ENCODE results near the gene N4BP2. TPM values are rescaled to one million over a fixed set of nuclear protein-coding genes. Genes with fewer than 3 reads are reported as not detected.
"Not testable (repeated sequence)": the region's sequence is repeated elsewhere in the genome, so short reads cannot be mapped to it uniquely, and the experiment has no call there.

Gene N4BP2
- total RNA-seq, 1 donor from 2014 or later: 9.8 TPM

DNA sequence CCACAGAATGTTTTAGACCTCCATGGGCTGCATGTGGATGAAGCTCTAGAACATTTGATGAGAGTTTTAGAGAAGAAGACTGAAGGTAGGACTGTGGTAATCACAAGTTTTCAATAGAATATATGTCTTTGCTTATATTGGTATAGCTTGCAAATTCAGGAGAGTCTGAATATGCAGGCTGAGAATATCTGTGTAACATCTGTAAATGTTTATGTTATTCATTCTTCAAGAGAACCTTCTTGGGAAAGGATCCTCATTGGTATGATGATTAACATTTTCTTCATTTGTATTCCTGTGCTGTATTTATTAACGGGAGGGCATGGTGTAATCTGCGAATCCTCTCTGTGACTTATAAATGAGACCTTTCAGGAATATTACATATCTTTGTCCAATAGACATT is 88.1 kb downstream of the N4BP2 start:
- Histone ChIP-seq H3K27me3 (no peaks in the 10 kb centered on the region), H3K27ac (no peak overlapping the region), H3K36me3 (peaks cover 28% of the 10 kb centered on the region), H3K9me3 (no peaks in the 10 kb centered on the region), H3K4me3 (no peak overlapping the region), H3K4me1 (no peaks in the 10 kb centered on the region)
- intact Hi-C loops (cut with DNase I): loop anchor here (10.0 kb wide), 1 partner anchor 160 kb away; no protein-coding TSS in a partner anchor
- no peak for TF ChIP-seq CTCF (IDR thresholded peaks at IDR 0.05)
- ATAC-seq (no peak), DNase-seq (no peak)

DNA sequence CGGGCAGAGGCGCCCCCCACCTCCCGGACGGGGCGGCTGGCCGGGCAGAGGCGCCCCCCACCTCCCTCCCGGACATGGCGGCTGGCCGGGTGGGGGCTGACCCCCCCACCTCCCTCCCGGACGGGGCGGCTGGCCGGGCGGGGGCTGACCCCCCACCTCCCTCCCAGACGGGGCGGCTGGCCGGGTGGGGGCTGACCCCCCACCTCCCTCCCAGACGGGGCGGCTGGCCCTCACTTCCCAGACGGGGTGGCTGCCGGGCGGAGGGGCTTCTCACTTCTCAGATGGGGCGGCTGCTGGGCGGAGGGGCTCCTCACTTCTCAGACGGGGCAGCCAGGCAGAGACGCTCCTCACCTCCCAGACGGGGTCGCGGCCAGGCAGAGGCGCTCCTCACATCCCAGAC is 90.8 kb downstream of the N4BP2 start:
- not testable (repeated sequence) for DNase-seq, ATAC-seq, H3K9me3 ChIP-seq, H3K27me3 ChIP-seq, H3K4me3 ChIP-seq, H3K27ac ChIP-seq, H3K4me1 ChIP-seq
- peaks cover 28% of the 10 kb centered on the region for H3K36me3 ChIP-seq
- intact Hi-C loops (cut with DNase I): loop anchor here (10.0 kb wide), 1 partner anchor 157 kb away; no protein-coding TSS in a partner anchor

- no peaks in the 10 kb centered on the region for H3K27me3 ChIP-seq
- intact Hi-C loops (cut with DNase I): loop anchor here (10.0 kb wide), 1 partner anchor 155 kb away; no protein-coding TSS in a partner anchor
- H3K4me3 ChIP-seq: no peak overlapping the region
- H3K27ac ChIP-seq: no peak overlapping the region
- ATAC-seq (peak; percentile 98), DNase-seq (no peak)
- H3K36me3 ChIP-seq: peaks cover 6% of the 10 kb centered on the region
- no peaks in the 10 kb centered on the region for H3K9me3 ChIP-seq
- TF ChIP-seq CTCF (IDR thresholded peaks at IDR 0.05): peak; percentile 94
- no peaks in the 10 kb centered on the region for H3K4me1 ChIP-seq
Observed at GRCh38 chr4:40149960-40150385, 93.3 kb downstream of the N4BP2 start.

GRCh38 chr4:40150932-40151331 is 94.3 kb downstream of the N4BP2 start:
- DNase-seq (no peak), ATAC-seq (no peak)
- no peak overlapping the region for H3K4me3 ChIP-seq
- no peak for TF ChIP-seq CTCF (IDR thresholded peaks at IDR 0.05)
- H3K4me1 ChIP-seq: no peaks in the 10 kb centered on the region
- no peaks in the 10 kb centered on the region for H3K9me3 ChIP-seq
- no peaks in the 10 kb centered on the region for H3K27me3 ChIP-seq
- H3K27ac ChIP-seq: no peak overlapping the region
- intact Hi-C loops (cut with DNase I): no loop called here
- H3K36me3 ChIP-seq: no peaks in the 10 kb centered on the region

GRCh38 chr4:40152637-40153036 is 96.0 kb downstream of the N4BP2 start:
- Histone ChIP-seq H3K36me3 (no peaks in the 10 kb centered on the region), H3K27ac (no peak overlapping the region), H3K4me3 (no peak overlapping the region), H3K27me3 (no peaks in the 10 kb centered on the region), H3K9me3 (no peaks in the 10 kb centered on the region), H3K4me1 (no peaks in the 10 kb centered on the region)
- TF ChIP-seq CTCF (IDR thresholded peaks at IDR 0.05): no peak
- no peak for DNase-seq
- intact Hi-C loops (cut with DNase I): no loop called here
- no peak for ATAC-seq

GRCh38 chr4:40157436-40157835 is 100.8 kb downstream of the N4BP2 start:
- Histone ChIP-seq H3K4me3 (no peak overlapping the region), H3K36me3 (no peaks in the 10 kb centered on the region), H3K27ac (no peak overlapping the region), H3K9me3 (no peaks in the 10 kb centered on the region), H3K4me1 (no peaks in the 10 kb centered on the region), H3K27me3 (no peaks in the 10 kb centered on the region)
- intact Hi-C loops (cut with DNase I): no loop called here
- ATAC-seq: no peak
- DNase-seq: no peak
- TF ChIP-seq CTCF (IDR thresholded peaks at IDR 0.05): no peak
